Measurements from ENCODE around the gene DRD4.

- TF ChIP-seq CTCF (IDR thresholded peaks at IDR 0.05 in 4 of 5, conservative IDR thresholded peaks at IDR 0.05 in 1 of 5) (no peak), POLR2A (IDR thresholded peaks at IDR 0.05) (no peak)
These were observed 16.9 kb upstream of the DRD4 start for GRCh38 chr11:620201-620600.
